GM12891 (cell line): Measurements from ENCODE around the gene KRT6C.

Experiments
- PAX5 ChIP-seq: IDR thresholded peaks from 2 replicates; pipeline ENCODE4 v1.6.1; 2011; ENCODE audit warnings: low read length, moderate library complexity, mild to moderate bottlenecking; ENCODE audit not compliant: insufficient read depth, severe bottlenecking
- POLR2A ChIP-seq: IDR thresholded peaks from 2 replicates; pipeline ENCODE4 v1.6.1; 2011; ENCODE audit warnings: low read depth, low read length, control low read depth
- POLR2AphosphoS5 ChIP-seq: IDR thresholded peaks from 2 replicates; pipeline ENCODE4 v1.6.1; 2011; ENCODE audit warnings: low read depth, low read length, control low read depth
- SPI1 ChIP-seq: IDR thresholded peaks from 2 replicates; pipeline ENCODE4 v1.6.1; 2011; ENCODE audit warnings: low read depth, low read length, control low read depth
- TAF1 ChIP-seq: IDR thresholded peaks from 2 replicates; pipeline ENCODE4 v1.6.1; 2011; ENCODE audit warnings: low read depth, low read length, control low read depth

DNA sequence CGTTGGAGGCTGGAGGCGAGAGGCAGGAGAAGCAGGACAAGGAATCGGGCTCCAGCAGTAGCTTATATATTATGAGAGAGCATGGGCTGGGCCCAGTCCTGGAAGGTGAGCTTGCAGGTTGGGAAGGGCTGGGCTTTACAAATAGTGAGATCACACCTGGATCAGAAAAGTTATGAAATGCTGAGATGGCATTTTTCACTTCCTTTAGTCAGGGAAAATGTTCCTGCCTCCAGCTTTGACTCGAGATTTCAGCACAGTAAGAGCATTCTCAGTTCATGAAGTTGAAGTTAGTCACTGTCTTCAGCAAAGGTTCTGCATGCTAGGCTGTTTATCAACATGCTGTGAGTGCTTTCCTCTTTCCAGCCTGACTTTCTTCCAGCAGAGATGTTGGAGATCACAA is at the start of gene KRT6C:
- no peak for TF ChIP-seq POLR2A
- TF ChIP-seq TAF1, result no peak
- no peak for TF ChIP-seq POLR2AphosphoS5
- TF ChIP-seq PAX5, result no peak
- no peak for TF ChIP-seq SPI1
